Panc1 (cell line): Measurements from ENCODE around the gene WDR70. TPM values are rescaled to one million over a fixed set of nuclear protein-coding genes. Genes with fewer than 3 reads are reported as not detected.

Experiments
- ATAC-seq: fragments of 200-7000 bp; cut with Tn5 transposase; 2 replicates; pipeline ENCODE4 v1.9.1; 2020; ENCODE audit warnings: mild to moderate bottlenecking, moderate library complexity
- BruUV-seq: library from RNA; stranded (reverse); fragments of 400-500 nt; replicated peaks from 2 replicates; lab custom pipeline; 2021; lab: Mats Ljungman, UMichigan
- CTCF ChIA-PET: fragments of 300-600 bp; sonication (Branson Sonifier 250); formaldehyde crosslinking; loops from one replicate; lab custom pipeline; 2022; ENCODE audit warnings: antibody characterized with exemption; lab: Charles Lee
- POLR2A ChIA-PET: fragments of 300-600 bp; sonication (Branson Sonifier 250); formaldehyde crosslinking; loops from one replicate; lab custom pipeline; 2022; ENCODE audit warnings: antibody characterized with exemption; lab: Charles Lee
- DNase-seq: peaks from one replicate; pipeline ENCODE4 v3.0.0-alpha.2; 2010; ENCODE audit warnings: low read depth, low spot score
- H3K27ac ChIP-seq: 2 replicates; pipeline ENCODE4 v1.5.1; 2011; ENCODE audit warnings: mild to moderate bottlenecking, low read length, inconsistent platforms
- H3K27me3 ChIP-seq: fragments of 200-500 bp; sonication (Bioruptor generic); 2 replicates; pipeline ENCODE4 v1.6.0; 2014; ENCODE audit warnings: low read length, inconsistent platforms; ENCODE audit not compliant: control insufficient read depth, insufficient read depth
- H3K36me3 ChIP-seq: fragments of 200-500 bp; sonication (Bioruptor generic); 2 replicates; pipeline ENCODE4 v1.5.1; 2014; ENCODE audit warnings: inconsistent platforms, mild to moderate bottlenecking, low read length, moderate library complexity; ENCODE audit not compliant: control insufficient read depth, insufficient read depth
- H3K4me1 ChIP-seq: 2 replicates; pipeline ENCODE4 v1.5.1; 2011; ENCODE audit warnings: inconsistent platforms, mild to moderate bottlenecking, low read length, moderate library complexity; ENCODE audit not compliant: control insufficient read depth, insufficient read depth
- H3K4me3 ChIP-seq, 2 experiments: 2 replicates each; pipeline ENCODE4 v1.5.1; 2011 to 2012; ENCODE audit warnings: low read depth in 2 of 2, low read length in 2 of 2, mild to moderate bottlenecking in 2 of 2, inconsistent platforms in 1 of 2, moderate library complexity in 1 of 2
- H3K9me3 ChIP-seq: fragments of 200-500 bp; sonication (Bioruptor generic); 2 replicates; pipeline ENCODE4 v1.5.1; 2014; ENCODE audit warnings: low read depth, mild to moderate bottlenecking, inconsistent platforms, low read length, moderate library complexity; ENCODE audit not compliant: control insufficient read depth, insufficient read depth
- CTCF ChIP-seq: fragments of 450-650 bp; IDR thresholded peaks from 2 replicates; pipeline ENCODE4 v1.5.1; 2017; ENCODE audit warnings: mild to moderate bottlenecking
- POLR2AphosphoS5 ChIP-seq: IDR thresholded peaks from 2 replicates; pipeline ENCODE4 v1.6.1; 2012; ENCODE audit warnings: mild to moderate bottlenecking, low read depth, low read length, moderate library complexity
- REST ChIP-seq, 2 experiments: IDR thresholded peaks; 2 replicates each; pipeline ENCODE4 v1.6.1; 2011 to 2012; ENCODE audit warnings: low read depth in 2 of 2, control low read depth in 1 of 2, low read length in 1 of 2, mild to moderate bottlenecking in 1 of 2, moderate library complexity in 1 of 2; ENCODE audit not compliant: insufficient read depth in 1 of 2
- SIN3A ChIP-seq: IDR thresholded peaks from 2 replicates; pipeline ENCODE4 v1.6.1; 2012; ENCODE audit warnings: low read depth, mild to moderate bottlenecking, low read length, moderate library complexity, borderline replicate concordance; ENCODE audit not compliant: insufficient read depth
- TCF7L2 ChIP-seq: IDR thresholded peaks from 2 replicates; pipeline ENCODE4 v1.6.1; 2011; ENCODE audit warnings: mild to moderate bottlenecking, low read depth, low read length, inconsistent platforms
- in situ Hi-C: cut with HindIII; loops from 2 replicates; pipeline ENCODE4 v1.10.0; 2016; ENCODE audit warnings: low sequenced_read_pairs, low pct_unique_long_range_greater_than_20kb
- intact Hi-C: fragments of 100-400 bp; cut with micrococcal nuclease; formaldehyde crosslinking; loops from one replicate; pipeline ENCODE4 v1.10.0; 2022; ENCODE audit not compliant: unreplicated experiment
- total RNA-seq: library from RNA; stranded (reverse); gene quantifications from one replicate; pipeline ENCODE4 v1.2.1, GENCODE V29; 2021; ENCODE audit not compliant: unreplicated experiment

WDR70 gene
- total RNA-seq, 1 experiment from 2014 or later = 29.5 TPM

- intact Hi-C loops (no loop called here), in situ Hi-C loops (no loop called here)
- BruUV-seq = no TSS peak
- no peak overlapping the region for H3K4me3 ChIP-seq
- H3K27me3 ChIP-seq = no peaks in the 10 kb centered on the region
- ChIA-PET POLR2A (no interaction called here), CTCF (no interaction called here)
- no peak for TF ChIP-seq POLR2AphosphoS5
- TF ChIP-seq REST (IDR thresholded peaks at IDR 0.05; ENCODE audit: insufficient read depth in 1 of 2, low read depth in 2 of 2, low read length in 1 of 2) = no peak
- TF ChIP-seq SIN3A = no peak
- TF ChIP-seq TCF7L2 = no peak
- TF ChIP-seq CTCF = no peak
- DNase-seq = no peak
- H3K4me1 ChIP-seq = no peaks in the 10 kb centered on the region
- H3K9me3 ChIP-seq = no peaks in the 10 kb centered on the region
- no peaks in the 10 kb centered on the region for H3K36me3 ChIP-seq
- ATAC-seq = no peak
- no peak overlapping the region for H3K27ac ChIP-seq
These were observed 188.4 kb downstream of the WDR70 start for GRCh38 chr5:37567566-37567965.

GRCh38 chr5:37568018-37568753 is 189.1 kb downstream of the WDR70 start:
- H3K4me3 ChIP-seq = no peak overlapping the region
- TF ChIP-seq SIN3A (no peak), POLR2AphosphoS5 (no peak), REST (IDR thresholded peaks at IDR 0.05; ENCODE audit: insufficient read depth in 1 of 2, low read depth in 2 of 2, low read length in 1 of 2) (no peak), TCF7L2 (no peak), CTCF (no peak)
- no peak overlapping the region for H3K27ac ChIP-seq
- no TSS peak for BruUV-seq
- ATAC-seq = no peak
- H3K9me3 ChIP-seq = no peaks in the 10 kb centered on the region
- ChIA-PET POLR2A (no interaction called here), CTCF (no interaction called here)
- DNase-seq = no peak
- no peaks in the 10 kb centered on the region for H3K4me1 ChIP-seq
- H3K36me3 ChIP-seq = no peaks in the 10 kb centered on the region
- no peaks in the 10 kb centered on the region for H3K27me3 ChIP-seq
- in situ Hi-C loops (no loop called here), intact Hi-C loops (no loop called here)
